Heart left ventricle (tissue), 16 donors: ENCODE data around the gene BMPR1B. TPM values are rescaled to one million over a fixed set of nuclear protein-coding genes. Genes with fewer than 3 reads are reported as not detected.

Experiments used
- ATAC-seq, 4 donors: fragments of 200-7000 bp; cut with Tn5 transposase; one replicate each; pipeline ENCODE4 v1.9.1; 2020 to 2022; ENCODE audit warnings: moderate library complexity in 4 of 4, mild to moderate bottlenecking in 3 of 4, moderate number of reproducible peaks in 1 of 4
- DNase-seq, 5 donors: peaks; one replicate each; pipeline ENCODE4 v3.0.0-alpha.2; 2020
- H3K27ac ChIP-seq, 12 donors: fragments of 200-600 bp; sonication (generic) in 4 of 12; one replicate each; pipeline versions ENCODE4 v1.5.0 to v1.8.0; 2016 to 2022; ENCODE audit warnings: mild to moderate bottlenecking in 2 of 12
- H3K27me3 ChIP-seq, 9 donors: fragments of 200-600 bp; sonication (generic) in 2 of 9; one replicate each; pipeline versions ENCODE4 v1.5.1 to v1.8.0; 2016 to 2022; ENCODE audit warnings: mild to moderate bottlenecking in 3 of 9
- H3K36me3 ChIP-seq, 9 donors: fragments of 200-600 bp; sonication (generic) in 2 of 9; one replicate each; pipeline versions ENCODE4 v1.5.0 to v1.8.0; 2018 to 2022; ENCODE audit warnings: mild to moderate bottlenecking in 2 of 9
- H3K4me1 ChIP-seq, 12 donors: fragments of 200-600 bp; sonication (generic) in 4 of 12; one replicate each; pipeline versions ENCODE4 v1.5.0 to v1.8.0; 2016 to 2022; ENCODE audit warnings: mild to moderate bottlenecking in 3 of 12
- H3K4me3 ChIP-seq, 12 donors: fragments of 200-600 bp; sonication (generic) in 4 of 12; one replicate each; pipeline versions ENCODE4 v1.5.0 to v1.8.0; 2017 to 2022; ENCODE audit warnings: mild to moderate bottlenecking in 9 of 12, moderate library complexity in 4 of 12
- H3K9me3 ChIP-seq, 12 donors: fragments of 200-600 bp; sonication (generic) in 4 of 12; one replicate each; pipeline versions ENCODE4 v1.5.0 to v1.8.0; 2016 to 2022; ENCODE audit warnings: mild to moderate bottlenecking in 1 of 12
- CTCF ChIP-seq, 12 donors: fragments of 200-600 bp; sonication (generic) in 4 of 12; IDR thresholded peaks; one replicate each; pipeline versions ENCODE4 v1.5.0 to v1.8.0; 2018 to 2022; ENCODE audit warnings: antibody characterized with exemption in 12 of 12, mild to moderate bottlenecking in 5 of 12
- POLR2A ChIP-seq, 2 donors: fragments of 450-650 bp; IDR thresholded peaks; one replicate each; pipeline ENCODE4 v1.6.1; 2017; ENCODE audit warnings: antibody characterized with exemption in 2 of 2, mild to moderate bottlenecking in 2 of 2, moderate library complexity in 2 of 2
- WGBS, 4 donors: extraction: QIAGEN DNeasy Blood & Tissue Kit in 2 of 4; methylation state at CpG; one replicate each; pipeline versions ENCODE4 v1.1.5 to v1.1.7; 2013 to 2018; 5-methylcytosine and 5-hydroxymethylcytosine counted together
- intact Hi-C, 10 donors: fragments of 100-400 bp; cut with DNase I; formaldehyde crosslinking; loops; one replicate each; pipeline versions ENCODE4 v1.11.1 to v1.14.2; 2022
- polyA plus RNA-seq, 2 donors: library from polyadenylated mRNA; stranded (reverse); fragments of 200-250 nt; gene quantifications; one replicate each; pipeline ENCODE4 v1.2.3, GENCODE V29; 2013
- total RNA-seq, 9 donors: library from RNA; depleted of rRNA in 2 of 9; stranded (reverse); fragments of >200 nt in 2 of 9; fragmentation: NEBNext Ultra II Directional in 3 of 9; extraction: Animal tissue kit (Norgen Biotek cat#: 25700) in 3 of 9; gene quantifications; one replicate each; pipeline versions ENCODE4 v1.1.0 to v1.2.4, GENCODE V29; 2016 to 2023
- donor health status: ischemic (EF 13 %, LVEDD 7.1; RV severe dilation, severe dysfunction).
- donor health status: healthy with polysubstance abuse.
- donor health status: DM: no; HTN: yes; CAD: no.
- donor health status: DM: no; HTN: no; CAD: no.
- donor health status: ischemic (EF 25% LVEDD 6.9; RV normal size, moderate dysfunction).
- donor health status: ischemic (EF 25% LVEDD 5.7; RV mildly dilated, moderate dysfunction).
- donor health status: healthy.
- donor health status: DM: yes; HTN: yes; CAD: no.
- donor health status: ischemic (EF 35%, LVEDD 5.7; RV mildly dilated, moderate dysfunction).
- donor health status: nonischemic (EF 11% LVEDD 7.7; RV severe dilation, severe dysfunction).
- donor health status: DM: yes; HTN: yes; CAD: no.
- donor health status: PGD.
- donor health status: ischemic (EF 29% LVEDD 5.4; RV normal size, mild dysfunction).
- donor health status: nonischemic (EF 23%, LVEDD 6.1; RV moderate dilation, normal function).

BMPR1B gene
- total and polyA plus RNA-seq, 11 donors, result 0.29 to 7.6 (median 3.8) TPM

DNA sequence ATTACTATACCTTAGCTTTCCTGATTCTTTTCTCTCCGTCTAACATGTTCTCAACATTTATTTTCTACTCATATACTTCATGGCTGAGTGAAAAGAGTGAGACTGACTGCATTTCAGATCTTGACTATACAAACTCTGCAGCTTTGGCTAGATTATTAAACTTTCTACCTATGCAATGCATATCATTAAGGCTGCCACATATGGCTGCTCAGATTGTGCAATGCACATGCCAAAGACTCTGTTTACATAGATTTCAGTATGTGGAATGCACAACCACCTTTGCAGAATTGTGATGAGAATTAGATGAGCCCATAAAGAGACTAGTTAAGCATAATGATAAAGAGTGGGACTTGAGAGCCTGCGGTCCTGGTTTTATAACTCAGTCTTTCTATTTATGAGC, 196.5 kb downstream of the BMPR1B start:
- no peak for ATAC-seq
- peaks cover 0 to 7% (median 0%) of the 10 kb centered on the region in 12 donors for H3K9me3 ChIP-seq
- intact Hi-C loops, result no loop called here
- WGBS, 4 donors, result 89 to 93% (median 91%) methylated on average over 2 of the region's 2 CpGs
- DNase-seq, result no peak
- H3K27me3 ChIP-seq, result no peaks in the 10 kb centered on the region
- no peaks in the 10 kb centered on the region for H3K36me3 ChIP-seq
- H3K27ac ChIP-seq, result no peak overlapping the region
- H3K4me3 ChIP-seq, result no peak overlapping the region
- H3K4me1 ChIP-seq, result no peaks in the 10 kb centered on the region
- TF ChIP-seq CTCF (IDR thresholded peaks at IDR 0.05), result no peak
- no peak for TF ChIP-seq POLR2A (IDR thresholded peaks at IDR 0.05)

DNA sequence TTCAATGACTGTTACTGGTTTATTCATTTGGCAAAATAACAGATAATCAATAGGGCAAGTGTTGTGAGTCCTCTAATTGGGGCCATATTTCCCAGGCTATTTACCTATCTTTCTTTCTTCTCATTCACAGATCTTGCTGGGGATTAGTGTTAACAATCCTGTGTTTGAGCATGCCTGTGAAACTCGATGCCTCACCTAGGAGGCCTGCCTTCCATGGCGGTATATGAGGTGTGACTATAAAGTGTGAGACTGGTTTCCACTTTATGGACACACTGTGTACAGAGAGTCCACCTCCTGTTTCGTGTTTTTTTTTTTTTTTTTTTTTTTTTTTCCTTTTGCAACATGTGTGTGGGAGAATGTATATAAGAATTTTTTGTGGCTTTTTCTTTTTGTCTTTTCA, 199.3 kb downstream of the BMPR1B start:
- TF ChIP-seq POLR2A (IDR thresholded peaks at IDR 0.05), result no peak
- TF ChIP-seq CTCF (IDR thresholded peaks at IDR 0.05), result no peak
- H3K4me1 ChIP-seq, result no peaks in the 10 kb centered on the region
- H3K4me3 ChIP-seq, result no peak overlapping the region
- WGBS, 4 donors, result 68 to 77% (median 72%) methylated on average over 3 of the region's 3 CpGs
- intact Hi-C loops, result no loop called here
- H3K27me3 ChIP-seq, result no peaks in the 10 kb centered on the region
- H3K36me3 ChIP-seq, result no peaks in the 10 kb centered on the region
- ATAC-seq, result no peak
- no peak overlapping the region for H3K27ac ChIP-seq
- H3K9me3 ChIP-seq, result peaks cover 0 to 7% (median 0%) of the 10 kb centered on the region in 12 donors
- no peak for DNase-seq

DNA sequence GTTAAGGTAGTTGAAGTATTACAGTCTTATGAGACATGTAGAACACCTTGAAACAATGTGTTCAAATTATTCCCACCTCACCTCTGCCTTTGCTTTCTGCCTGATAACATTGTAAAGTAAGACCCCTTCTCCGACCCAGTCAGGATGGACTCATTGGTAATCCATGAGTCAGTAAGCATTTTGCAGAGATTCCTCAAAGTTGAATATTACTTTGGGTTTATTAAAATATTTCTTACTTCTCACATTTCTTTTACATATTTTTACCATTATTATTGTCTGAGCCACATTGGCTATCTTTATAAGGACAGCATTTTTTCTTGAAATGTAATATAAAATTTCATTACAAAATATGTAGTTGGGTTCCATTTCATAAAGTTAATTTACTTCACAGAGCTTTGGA, 201.6 kb downstream of the BMPR1B start:
- no peak for DNase-seq

DNA sequence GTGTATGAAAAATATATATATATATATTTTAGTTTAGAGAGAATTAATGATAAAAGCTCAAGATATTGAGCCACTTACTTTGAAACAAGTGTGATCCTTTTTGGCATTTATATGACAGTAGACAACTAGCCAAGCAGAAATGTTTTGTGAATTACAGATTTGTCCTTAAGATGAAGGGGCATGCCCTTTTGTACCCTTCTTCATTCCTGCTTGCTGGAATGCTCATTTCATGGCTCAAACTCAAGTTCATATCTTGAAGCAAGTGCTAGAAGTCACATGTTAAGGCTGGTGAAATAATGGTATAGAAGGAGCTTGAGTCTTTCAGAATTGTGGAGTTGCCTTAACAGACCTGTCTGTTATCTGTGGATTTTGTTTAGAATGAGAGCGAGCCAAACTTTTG, 203.0 kb downstream of the BMPR1B start:
- peaks cover 0 to 15% (median 0%) of the 10 kb centered on the region in 12 donors for H3K9me3 ChIP-seq
- DNase-seq, result no peak
- WGBS, 4 donors, result 63 to 91% (median 80%) methylated on average over 1 of the region's 1 CpG
- H3K36me3 ChIP-seq, result no peaks in the 10 kb centered on the region
- ATAC-seq, result no peak
- no peaks in the 10 kb centered on the region for H3K27me3 ChIP-seq
- H3K4me3 ChIP-seq, result no peak overlapping the region
- no peaks in the 10 kb centered on the region for H3K4me1 ChIP-seq
- TF ChIP-seq CTCF (IDR thresholded peaks at IDR 0.05) (no peak), POLR2A (IDR thresholded peaks at IDR 0.05) (no peak)
- intact Hi-C loops, result no loop called here
- H3K27ac ChIP-seq, result no peak overlapping the region

More for the DNA sequence above, 201.6 kb downstream of the BMPR1B start:
- no peak for ATAC-seq
- H3K4me3 ChIP-seq, result no peak overlapping the region
- no peaks in the 10 kb centered on the region for H3K4me1 ChIP-seq
- no peaks in the 10 kb centered on the region for H3K36me3 ChIP-seq
- intact Hi-C loops, result no loop called here
- WGBS, 4 donors, result 89 to 98% (median 95%) methylated on average over 1 of the region's 1 CpG
- H3K27ac ChIP-seq, result no peak overlapping the region
- TF ChIP-seq CTCF (IDR thresholded peaks at IDR 0.05), result no peak
- no peak for TF ChIP-seq POLR2A (IDR thresholded peaks at IDR 0.05)
- no peaks in the 10 kb centered on the region for H3K27me3 ChIP-seq
- H3K9me3 ChIP-seq, result peaks cover 0 to 15% (median 0%) of the 10 kb centered on the region in 12 donors
